WTC11 (cell line): Measurements from ENCODE around the gene COA1.

Source experiments
- ATF3 ChIP-seq: sonication (generic); formaldehyde crosslinking; conservative IDR thresholded peaks from 2 replicates; pipeline ENCODE4 v1.8.1; 2022; ENCODE audit warnings: mild to moderate bottlenecking, missing genetic modification reagents
- CTCF ChIP-seq: fragments of 200-600 bp; IDR thresholded peaks from 2 replicates; pipeline ENCODE4 v1.8.0; 2022; ENCODE audit warnings: antibody characterized with exemption
- ELF4 ChIP-seq: sonication (generic); formaldehyde crosslinking; IDR thresholded peaks from 2 replicates; pipeline ENCODE4 v1.8.1; 2022; ENCODE audit warnings: low read depth, mild to moderate bottlenecking, moderate library complexity, missing genetic modification reagents
- JUN ChIP-seq: sonication (generic); formaldehyde crosslinking; IDR thresholded peaks from 2 replicates; pipeline ENCODE4 v1.8.0; 2023; ENCODE audit warnings: mild to moderate bottlenecking, missing genetic modification reagents
- NR2C2 ChIP-seq: sonication (generic); formaldehyde crosslinking; IDR thresholded peaks from 2 replicates; pipeline ENCODE4 v1.8.0; 2022; ENCODE audit warnings: mild to moderate bottlenecking, missing genetic modification reagents
- ZNF232 ChIP-seq: sonication (generic); formaldehyde crosslinking; IDR thresholded peaks from 2 replicates; pipeline ENCODE4 v1.8.0; 2022; ENCODE audit warnings: mild to moderate bottlenecking, missing genetic modification reagents

GRCh38 chr7:43647673-43648472 lies 81.5 kb downstream of the COA1 start:
- TF ChIP-seq JUN (CRISPR knock-in tag) (no peak), CTCF (no peak), ZNF232 (no peak), ELF4 (CRISPR knock-in tag) (no peak), ATF3 (no peak), NR2C2 (CRISPR knock-in tag) (no peak)
